GM12864 (cell line): ENCODE data around the gene SLC30A1.

Experiments used
- DNase-seq: peaks from one replicate; pipeline ENCODE4 v3.0.0-alpha.2; 2011; ENCODE audit warnings: low read depth
- H3K4me3 ChIP-seq: 2 replicates; pipeline ENCODE4 v1.5.1; 2011; ENCODE audit warnings: mild to moderate bottlenecking, low read depth, low read length, control low read depth
- CTCF ChIP-seq: IDR thresholded peaks from 2 replicates; pipeline ENCODE4 v1.5.1; 2011; ENCODE audit warnings: low read depth, mild to moderate bottlenecking, moderate library complexity, low read length, control low read depth, inconsistent platforms; ENCODE audit errors: missing control alignments

Gene SLC30A1

DNA sequence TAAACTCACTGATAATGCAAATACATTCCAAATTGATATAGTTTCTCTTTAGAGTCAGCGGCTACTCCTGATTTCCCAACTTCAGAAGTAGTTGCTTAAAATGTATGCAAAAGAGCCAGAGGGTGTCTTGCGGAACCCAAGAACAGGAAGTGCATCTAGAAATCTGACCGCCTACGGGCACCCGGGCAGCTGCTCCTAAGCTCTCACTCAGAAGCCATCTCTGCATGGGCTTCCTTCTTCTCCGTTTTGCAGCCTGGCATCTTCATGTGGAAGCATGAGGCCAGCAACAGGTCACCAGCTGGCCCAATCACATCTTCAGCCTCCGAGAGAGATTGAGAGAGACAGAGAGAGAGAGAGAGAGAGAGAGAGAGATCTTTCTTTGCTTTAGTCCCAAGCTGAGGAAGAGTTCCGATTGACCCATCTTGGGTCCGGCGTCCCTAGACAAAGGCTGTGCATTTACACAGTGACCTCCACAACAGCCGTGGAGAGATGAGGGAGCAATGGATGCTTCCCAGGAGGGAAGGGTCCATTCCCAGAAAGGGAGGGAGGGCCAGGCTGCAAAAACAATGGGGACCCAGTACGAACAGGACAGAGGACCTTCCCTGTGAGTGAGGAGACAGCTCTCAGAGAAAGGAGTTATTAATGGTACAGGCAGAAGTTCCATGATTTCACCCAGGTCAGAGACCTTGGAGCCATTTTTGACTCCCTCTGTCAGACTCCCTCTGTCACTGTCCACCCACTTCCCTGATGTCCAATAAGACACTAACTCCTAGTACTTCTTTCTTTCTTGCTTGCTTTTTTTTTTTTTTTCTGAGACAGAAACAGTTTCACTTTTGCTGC, 28.2 kb upstream of the SLC30A1 start:
- peak overlapping the region; percentile 57 for H3K4me3 ChIP-seq
- DNase-seq = peak; percentile 67

DNA sequence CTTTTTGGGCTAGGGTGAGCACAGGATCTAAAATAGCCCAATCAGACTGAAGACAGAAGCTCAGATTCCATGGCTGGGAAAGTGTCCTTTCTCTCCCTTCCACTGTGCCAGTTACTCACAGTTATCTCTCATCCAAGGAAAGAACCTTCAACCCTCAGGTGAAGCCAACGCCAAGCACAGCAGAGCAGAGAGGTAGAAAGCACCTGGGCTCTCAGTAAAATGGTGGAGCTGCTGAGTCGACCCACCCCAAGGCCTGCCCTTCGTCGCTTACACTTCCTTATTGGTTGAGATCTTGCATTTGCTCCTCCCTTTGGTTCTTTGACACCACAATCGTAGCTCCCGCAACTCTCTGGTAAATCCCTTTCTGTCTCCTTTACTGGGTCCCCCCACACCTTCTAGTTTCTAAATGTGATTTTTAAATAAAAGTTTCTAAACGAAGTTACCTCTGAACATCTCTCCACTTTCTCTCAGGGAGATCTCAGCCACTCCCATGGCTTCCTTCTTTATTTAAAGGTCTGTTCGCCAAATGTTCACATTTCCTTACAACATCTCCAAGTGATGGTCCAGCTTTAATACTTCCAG, 27.5 kb upstream of the SLC30A1 start:
- H3K4me3 ChIP-seq = peak overlapping the region; percentile 57
- no peak for TF ChIP-seq CTCF
- DNase-seq = peak; percentile 36

More for the DNA sequence above, 28.2 kb upstream of the SLC30A1 start:
- TF ChIP-seq CTCF = no peak

DNA sequence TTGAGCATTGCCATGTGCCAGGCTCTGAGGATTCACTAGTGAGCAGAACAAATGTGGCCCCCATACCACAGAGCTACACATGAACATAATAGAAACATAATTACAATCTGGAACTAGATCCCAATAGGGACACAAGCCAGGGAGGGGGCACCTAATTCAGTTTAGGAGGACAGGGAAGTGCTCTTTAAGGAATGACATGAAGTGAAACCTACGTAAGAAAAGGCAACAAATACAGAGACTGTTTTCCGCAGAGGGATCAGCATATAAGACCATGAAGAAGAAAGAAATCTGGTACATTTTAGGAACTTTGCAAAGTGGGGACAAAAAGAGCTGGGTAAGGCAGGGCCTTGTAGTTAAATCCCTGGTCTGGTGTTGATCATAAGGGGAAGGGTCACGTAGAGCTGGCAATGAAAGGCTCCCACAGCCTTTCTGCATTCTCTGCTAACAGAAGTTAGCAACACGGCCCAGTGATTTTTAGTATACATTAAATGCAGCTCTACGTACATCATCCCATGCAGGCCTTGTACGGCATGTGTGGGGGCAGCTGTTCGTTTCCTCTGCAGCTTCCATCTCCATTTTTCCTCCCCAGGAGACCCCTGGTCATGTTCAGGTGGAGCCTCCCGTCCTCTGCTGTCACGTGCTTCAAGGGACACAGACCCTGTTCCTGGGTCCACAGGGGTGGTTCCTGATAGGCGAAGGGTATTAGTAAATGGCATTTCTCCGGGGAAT, 26.8 kb upstream of the SLC30A1 start:
- DNase-seq = no peak
- no peak for TF ChIP-seq CTCF
- peak overlapping the region; percentile 57 for H3K4me3 ChIP-seq

DNA sequence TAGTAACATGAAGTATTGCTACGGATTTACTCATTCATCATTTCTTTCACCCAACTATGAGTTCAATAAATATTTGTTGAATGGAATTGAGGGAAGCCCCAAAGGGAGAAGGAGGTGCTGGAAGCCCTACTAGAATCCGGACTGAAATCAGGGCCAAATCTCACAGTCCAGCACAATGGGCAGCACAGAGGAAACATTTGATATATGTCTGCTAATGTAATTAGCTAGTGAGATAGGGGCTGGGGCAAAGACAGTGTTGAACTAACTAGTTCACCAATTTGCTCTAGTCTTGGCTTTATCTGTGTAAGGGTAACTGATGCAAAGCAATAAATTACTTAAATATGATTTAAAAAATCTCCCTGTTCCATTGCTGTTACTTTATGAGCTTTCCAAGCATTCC, 26.1 kb upstream of the SLC30A1 start:
- H3K4me3 ChIP-seq = no peak overlapping the region
- no peak for TF ChIP-seq CTCF
- DNase-seq = no peak

DNA sequence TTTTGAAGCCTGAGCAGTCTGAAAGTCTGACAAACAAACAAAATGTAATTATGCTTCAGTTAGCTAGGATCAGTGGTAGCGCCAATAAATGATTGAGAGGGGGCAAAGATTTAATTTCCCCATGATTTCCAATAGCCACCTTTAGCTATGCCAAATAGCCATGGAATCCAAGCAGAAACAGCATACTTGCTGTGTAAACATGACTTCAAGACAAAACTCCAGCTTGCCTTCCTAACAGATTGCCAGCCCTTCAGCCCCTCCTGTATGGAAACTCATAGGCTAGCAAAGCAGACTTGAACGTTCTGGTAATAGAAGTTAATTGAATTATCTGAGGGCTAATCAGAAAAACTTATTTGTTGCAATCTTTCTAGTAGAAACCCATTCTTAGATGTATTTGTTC, 25.6 kb upstream of the SLC30A1 start:
- no peak overlapping the region for H3K4me3 ChIP-seq
- no peak for DNase-seq
- TF ChIP-seq CTCF = no peak

- no peak for DNase-seq
- no peak overlapping the region for H3K4me3 ChIP-seq
- no peak for TF ChIP-seq CTCF
Observed at GRCh38 chr1:211603713-211604112, 24.8 kb upstream of the SLC30A1 start.
